ENCODE results near the gene RPS19. TPM values are rescaled to one million over a fixed set of nuclear protein-coding genes. Genes with fewer than 3 reads are reported as not detected.

RPS19 gene
- total RNA-seq, 2 experiments from 2014 or later: 2,625 to 2,652 TPM

GRCh38 chr19:41845051-41845590 lies 14.9 kb upstream of the RPS19 start:
- ChIA-PET CTCF (interaction anchor here (0.6 to 1.6 kb wide), 2 partner anchors 11 to 61 kb away, joined by 3 to 4 read pairs; no protein-coding TSS in a partner anchor), POLR2A (no interaction called here)
- H3K27me3 Mint-ChIP-seq: peaks cover 11% of the 10 kb centered on the region
- H3K36me3 Mint-ChIP-seq (ENCODE audit: low read depth): no peaks in the 10 kb centered on the region
- no peaks in the 10 kb centered on the region for H3K4me1 Mint-ChIP-seq
- no peak for DNase-seq
- no peak overlapping the region for H3K4me3 Mint-ChIP-seq
- no peaks in the 10 kb centered on the region for H3K9me3 Mint-ChIP-seq
- H3K27ac Mint-ChIP-seq: no peak overlapping the region

- Mint-ChIP-seq H3K36me3 (ENCODE audit: low read depth) (no peaks in the 10 kb centered on the region), H3K9me3 (no peaks in the 10 kb centered on the region)
- POLR2A ChIA-PET: no interaction called here
These were observed 12.5 kb upstream of the RPS19 start for GRCh38 chr19:41847351-41848105.

GRCh38 chr19:41848666-41849065 lies 11.4 kb upstream of the RPS19 start:
- POLR2A ChIA-PET: interaction anchor here (0.6 to 1.2 kb wide), 2 partner anchors 10 to 18 kb away, joined by 3 read pairs; no protein-coding TSS in a partner anchor
- H3K27me3 Mint-ChIP-seq: peaks cover 29% of the 10 kb centered on the region
- H3K36me3 Mint-ChIP-seq (ENCODE audit: low read depth): no peaks in the 10 kb centered on the region
- H3K9me3 Mint-ChIP-seq: no peaks in the 10 kb centered on the region
- CTCF ChIA-PET: interaction anchor here (0.6 to 2.5 kb wide), 2 partner anchors 11 to 12 kb away, joined by 3 to 12 read pairs; partner anchors contain the start of gene RPS19
- H3K27ac Mint-ChIP-seq: no peak overlapping the region
- H3K4me3 Mint-ChIP-seq: no peak overlapping the region
- DNase-seq: no peak
- no peaks in the 10 kb centered on the region for H3K4me1 Mint-ChIP-seq

More at GRCh38 chr19:41847351-41848105, 12.5 kb upstream of the RPS19 start:
- no peak for DNase-seq
- no peak overlapping the region for H3K27ac Mint-ChIP-seq
- no peaks in the 10 kb centered on the region for H3K4me1 Mint-ChIP-seq
- H3K27me3 Mint-ChIP-seq: peaks cover 23% of the 10 kb centered on the region
- no peak overlapping the region for H3K4me3 Mint-ChIP-seq
- CTCF ChIA-PET: no interaction called here

GRCh38 chr19:41849067-41849466 lies 11.0 kb upstream of the RPS19 start:
- Mint-ChIP-seq H3K36me3 (ENCODE audit: low read depth) (no peaks in the 10 kb centered on the region), H3K4me3 (no peak overlapping the region), H3K27me3 (peaks cover 31% of the 10 kb centered on the region), H3K9me3 (no peaks in the 10 kb centered on the region), H3K27ac (no peak overlapping the region), H3K4me1 (no peaks in the 10 kb centered on the region)
- no peak for DNase-seq
- CTCF ChIA-PET: interaction anchor here (0.6 to 2.5 kb wide), 3 partner anchors 10 to 411 kb away, joined by 3 to 12 read pairs (median 3); partner anchors contain the start of gene RPS19
- POLR2A ChIA-PET: interaction anchor here (0.6 to 1.2 kb wide), 2 partner anchors 11 to 17 kb away, joined by 3 read pairs; no protein-coding TSS in a partner anchor

GRCh38 chr19:41850381-41850780 lies 9.7 kb upstream of the RPS19 start:
- Mint-ChIP-seq H3K27ac (no peak overlapping the region), H3K36me3 (ENCODE audit: low read depth) (no peaks in the 10 kb centered on the region), H3K4me3 (no peak overlapping the region), H3K4me1 (no peaks in the 10 kb centered on the region), H3K27me3 (peaks cover 40% of the 10 kb centered on the region), H3K9me3 (no peaks in the 10 kb centered on the region)
- ChIA-PET POLR2A (interaction anchor here (1.0 kb wide), 1 partner anchor 30 kb away, joined by 5 read pairs; no protein-coding TSS in a partner anchor), CTCF (interaction anchor here (2.5 kb wide), 1 partner anchor 9 kb away, joined by 12 read pairs; the partner anchor contains the start of gene RPS19)
- DNase-seq: no peak

GRCh38 chr19:41851456-41851855 lies 8.6 kb upstream of the RPS19 start:
- POLR2A ChIA-PET: interaction anchor here (1.0 to 1.5 kb wide), 2 partner anchors 8 to 31 kb away, joined by 4 to 5 read pairs; partner anchors contain the start of gene RPS19
- Mint-ChIP-seq H3K9me3 (no peaks in the 10 kb centered on the region), H3K4me3 (no peak overlapping the region), H3K4me1 (no peaks in the 10 kb centered on the region), H3K27ac (no peak overlapping the region), H3K27me3 (peaks cover 36% of the 10 kb centered on the region), H3K36me3 (ENCODE audit: low read depth) (no peaks in the 10 kb centered on the region)
- CTCF ChIA-PET: interaction anchor here (0.9 to 1.9 kb wide), 5 partner anchors 18 to 183 kb away, joined by 3 to 8 read pairs (median 4); partner anchors contain the start of gene RABAC1
- no peak for DNase-seq

GRCh38 chr19:41853344-41853743 lies 6.7 kb upstream of the RPS19 start:
- Mint-ChIP-seq H3K9me3 (no peaks in the 10 kb centered on the region), H3K36me3 (ENCODE audit: low read depth) (no peaks in the 10 kb centered on the region), H3K4me3 (no peak overlapping the region), H3K27me3 (peaks cover 36% of the 10 kb centered on the region), H3K4me1 (no peaks in the 10 kb centered on the region), H3K27ac (no peak overlapping the region)
- DNase-seq: no peak
- CTCF ChIA-PET: interaction anchor here (1.0 to 1.1 kb wide), 2 partner anchors 11 to 100 kb away, joined by 3 read pairs; no protein-coding TSS in a partner anchor
- POLR2A ChIA-PET: interaction anchor here (0.5 kb wide), 1 partner anchor 13 kb away, joined by 3 read pairs; no protein-coding TSS in a partner anchor

- no peak for DNase-seq
- no peaks in the 10 kb centered on the region for H3K4me1 Mint-ChIP-seq
- ChIA-PET CTCF (interaction anchor here (1.0 to 1.1 kb wide), 2 partner anchors 11 to 100 kb away, joined by 3 read pairs; no protein-coding TSS in a partner anchor), POLR2A (no interaction called here)
- no peaks in the 10 kb centered on the region for H3K36me3 Mint-ChIP-seq (ENCODE audit: low read depth)
- peaks cover 36% of the 10 kb centered on the region for H3K27me3 Mint-ChIP-seq
- no peak overlapping the region for H3K4me3 Mint-ChIP-seq
- H3K9me3 Mint-ChIP-seq: no peaks in the 10 kb centered on the region
- H3K27ac Mint-ChIP-seq: no peak overlapping the region
These were observed 6.3 kb upstream of the RPS19 start for GRCh38 chr19:41853768-41854167.

- no peak for DNase-seq
- H3K27ac Mint-ChIP-seq: peak overlapping the region; percentile 94
- H3K9me3 Mint-ChIP-seq: no peaks in the 10 kb centered on the region
- CTCF ChIA-PET: interaction anchor here (0.6 to 5.4 kb wide), 15 partner anchors 10 to 1047 kb away, joined by 3 to 82 read pairs (median 6); partner anchors contain the start of genes CEACAM3, HNRNPUL1 and RABAC1
- peaks cover 39% of the 10 kb centered on the region for H3K4me1 Mint-ChIP-seq
- POLR2A ChIA-PET: interaction anchor here (0.9 to 7.0 kb wide), 15 partner anchors 8 to 103 kb away, joined by 3 to 223 read pairs (median 8); partner anchors contain the start of genes ARHGEF1, CD79A and RABAC1
- peaks cover 38% of the 10 kb centered on the region for H3K36me3 Mint-ChIP-seq (ENCODE audit: low read depth)
- peak overlapping the region; percentile 82 for H3K4me3 Mint-ChIP-seq
- peaks cover 8% of the 10 kb centered on the region for H3K27me3 Mint-ChIP-seq
These were observed 840 bp upstream of the RPS19 start for GRCh38 chr19:41859213-41859617.

GRCh38 chr19:41860419-41861115 lies 512 bp downstream of the RPS19 start:
- no peaks in the 10 kb centered on the region for H3K9me3 Mint-ChIP-seq
- H3K4me1 Mint-ChIP-seq: peaks cover 50% of the 10 kb centered on the region
- ChIA-PET CTCF (interaction anchor here (0.7 to 5.4 kb wide), 11 partner anchors 8 to 174 kb away, joined by 3 to 82 read pairs (median 11); partner anchors contain the start of gene RABAC1), POLR2A (interaction anchor here (0.7 to 7.0 kb wide), 13 partner anchors 9 to 538 kb away, joined by 3 to 223 read pairs (median 10); partner anchors contain the start of genes ARHGEF1, CD79A and RABAC1)
- H3K36me3 Mint-ChIP-seq (ENCODE audit: low read depth): peaks cover 50% of the 10 kb centered on the region
- DNase-seq: peak; percentile 38
- peak overlapping the region; percentile 81 for H3K27ac Mint-ChIP-seq
- H3K27me3 Mint-ChIP-seq: no peaks in the 10 kb centered on the region
- peak overlapping the region; percentile 82 for H3K4me3 Mint-ChIP-seq

- ChIA-PET POLR2A (interaction anchor here (1.8 to 7.0 kb wide), 7 partner anchors 12 to 97 kb away, joined by 10 to 223 read pairs (median 29); partner anchors contain the start of genes ARHGEF1, CD79A and RABAC1), CTCF (interaction anchor here (2.1 to 5.4 kb wide), 4 partner anchors 12 to 97 kb away, joined by 11 to 82 read pairs (median 28); partner anchors contain the start of gene RABAC1)
- DNase-seq: no peak
- no peaks in the 10 kb centered on the region for H3K9me3 Mint-ChIP-seq
- peak overlapping the region; percentile 82 for H3K4me3 Mint-ChIP-seq
- H3K27me3 Mint-ChIP-seq: no peaks in the 10 kb centered on the region
- peaks cover 53% of the 10 kb centered on the region for H3K4me1 Mint-ChIP-seq
- peaks cover 54% of the 10 kb centered on the region for H3K36me3 Mint-ChIP-seq (ENCODE audit: low read depth)
- H3K27ac Mint-ChIP-seq: peak overlapping the region; percentile 81
These were observed 1.2 kb downstream of the RPS19 start for GRCh38 chr19:41861116-41861768.

All from activated CD4-positive, alpha-beta memory T cell treated with anti-CD3 and anti-CD28 coated beads, Interleukin-2, amount 10 ng/mL, durations not matched to agents 7 days and 5 days (primary cell).